GM18951 (cell line): ENCODE measurements around the gene AP4B1.

Experiments used
- POLR2A ChIP-seq: IDR thresholded peaks from 4 replicates; pipeline ENCODE4 v1.6.1; 2011; ENCODE audit warnings: mild to moderate bottlenecking; ENCODE audit not compliant: insufficient read length, insufficient read depth; ENCODE audit errors: extremely low read depth
- in situ Hi-C: fragments of 300-500 bp; cut with MboI; formaldehyde crosslinking; loops from one replicate; pipeline ENCODE4 v1.12.0; 2022; ENCODE audit warnings: low sequenced_read_pairs, mixed read lengths, inconsistent platforms; ENCODE audit not compliant: unreplicated experiment

The AP4B1 gene

GRCh38 chr1:113924473-113924872 is 19.9 kb upstream of the AP4B1 start:
- no peak for TF ChIP-seq POLR2A
- in situ Hi-C loops, result no loop called here

GRCh38 chr1:113922957-113923356 is 18.4 kb upstream of the AP4B1 start:
- TF ChIP-seq POLR2A, result no peak
- in situ Hi-C loops, result no loop called here

- in situ Hi-C loops, result no loop called here
- TF ChIP-seq POLR2A, result no peak
These were observed 13.6 kb upstream of the AP4B1 start for GRCh38 chr1:113918243-113918642.

- in situ Hi-C loops, result no loop called here
These were observed 12.9 kb upstream of the AP4B1 start for GRCh38 chr1:113917400-113918082.

GRCh38 chr1:113916974-113917373 is 12.4 kb upstream of the AP4B1 start:
- in situ Hi-C loops, result no loop called here
- TF ChIP-seq POLR2A, result no peak

More at GRCh38 chr1:113917400-113918082, 12.9 kb upstream of the AP4B1 start:
- no peak for TF ChIP-seq POLR2A

- in situ Hi-C loops, result no loop called here
- no peak for TF ChIP-seq POLR2A
These were observed 9.5 kb upstream of the AP4B1 start for GRCh38 chr1:113913887-113914664.

GRCh38 chr1:113913312-113913668 is 8.7 kb upstream of the AP4B1 start:
- in situ Hi-C loops, result no loop called here
- TF ChIP-seq POLR2A, result no peak

GRCh38 chr1:113912594-113913311 is 8.2 kb upstream of the AP4B1 start:
- TF ChIP-seq POLR2A, result no peak
- in situ Hi-C loops, result no loop called here

- in situ Hi-C loops, result loop anchor here (10.0 kb wide), 1 partner anchor 71 kb away; no protein-coding TSS in a partner anchor
- TF ChIP-seq POLR2A, result no peak
These were observed 849 bp upstream of the AP4B1 start for GRCh38 chr1:113905435-113905861.

GRCh38 chr1:113904293-113904673 is 316 bp downstream of the AP4B1 start:
- no peak for TF ChIP-seq POLR2A
- in situ Hi-C loops, result loop anchor here (10.0 kb wide), 1 partner anchor 69 kb away; no protein-coding TSS in a partner anchor

- in situ Hi-C loops, result loop anchor here (10.0 kb wide), 1 partner anchor 69 kb away; no protein-coding TSS in a partner anchor
- no peak for TF ChIP-seq POLR2A
These were observed 902 bp downstream of the AP4B1 start for GRCh38 chr1:113903501-113904292.

- no peak for TF ChIP-seq POLR2A
- in situ Hi-C loops, result loop anchor here (10.0 kb wide), 1 partner anchor 66 kb away; no protein-coding TSS in a partner anchor
These were observed 3.4 kb downstream of the AP4B1 start for GRCh38 chr1:113901191-113901590.
